IMR-90 (cell line): ENCODE results near the gene SPATA25. TPM values are rescaled to one million over a fixed set of nuclear protein-coding genes. Genes with fewer than 3 reads are reported as not detected.
A peak's percentile ranks its signal among the peaks of the same experiment; 100 is the strongest.

Experiments used
- ATAC-seq: fragments of 200-7000 bp; cut with Tn5 transposase; 2 replicates; pipeline ENCODE4 v1.9.1; 2020; ENCODE audit warnings: low read depth, mild to moderate bottlenecking, moderate library complexity
- BruUV-seq: library from RNA; stranded (reverse); fragments of 400-500 nt; replicated peaks from 2 replicates; lab custom pipeline; 2021; lab: Mats Ljungman, UMichigan
- CTCF ChIA-PET: fragments of 300-600 bp; formaldehyde crosslinking; extraction: SDS; loops from one replicate; lab custom pipeline; 2021; ENCODE audit warnings: antibody characterized with exemption; lab: Yijun Ruan, JAX
- POLR2A ChIA-PET: fragments of 300-600 bp; sonication (Branson Sonifier 250); formaldehyde crosslinking; loops from one replicate; lab custom pipeline; 2022; ENCODE audit warnings: antibody characterized with exemption; ENCODE audit not compliant: unreplicated experiment; lab: Charles Lee
- DNase-seq: peaks from one replicate; pipeline ENCODE4 v3.0.0; 2013
- H2AFZ ChIP-seq: replicated peaks from 2 replicates; pipeline ENCODE3; 2013; ENCODE audit warnings: low read length, mild to moderate bottlenecking; ENCODE audit not compliant: poor library complexity
- H2AK5ac ChIP-seq: 2 replicates; pipeline ENCODE4 v1.6.1; 2013; ENCODE audit warnings: low read depth, low read length, inconsistent platforms
- H2AK9ac ChIP-seq: replicated peaks from 2 replicates; pipeline ENCODE3; 2013; ENCODE audit warnings: mild to moderate bottlenecking, low read depth, low read length, moderate library complexity; ENCODE audit not compliant: poor library complexity
- H2BK120ac ChIP-seq: 2 replicates; pipeline ENCODE4 v1.6.1; 2013; ENCODE audit warnings: low read depth, low read length, inconsistent platforms
- H2BK15ac ChIP-seq: 3 replicates; pipeline ENCODE4 v1.6.1; 2013; ENCODE audit warnings: low read depth, low read length, inconsistent platforms
- H2BK20ac ChIP-seq: 2 replicates; pipeline ENCODE4 v1.6.1; 2013; ENCODE audit warnings: low read depth, mild to moderate bottlenecking, inconsistent platforms, low read length, moderate library complexity
- H2BK5ac ChIP-seq: 2 replicates; pipeline ENCODE4 v1.6.1; 2013; ENCODE audit warnings: mild to moderate bottlenecking, low read depth, low read length, inconsistent platforms; ENCODE audit not compliant: poor library complexity, severe bottlenecking
- H3K14ac ChIP-seq: replicated peaks from 2 replicates; pipeline ENCODE4 v1.6.1; 2013; ENCODE audit warnings: low read depth, low read length, inconsistent platforms
- H3K18ac ChIP-seq: 2 replicates; pipeline ENCODE4 v1.6.1; 2013; ENCODE audit warnings: low read depth, low read length, control low read depth
- H3K23ac ChIP-seq: 2 replicates; pipeline ENCODE4 v1.6.1; 2013; ENCODE audit warnings: low read depth, low read length, inconsistent platforms
- H3K27ac ChIP-seq: 2 replicates; pipeline ENCODE4 v1.5.1; 2013; ENCODE audit warnings: mild to moderate bottlenecking, control low read depth, low read length; ENCODE audit not compliant: insufficient read depth
- H3K27me3 ChIP-seq: 2 replicates; pipeline ENCODE4 v1.6.1; 2013; ENCODE audit warnings: low read length; ENCODE audit not compliant: control insufficient read depth, insufficient read depth
- H3K36me3 ChIP-seq: 2 replicates; pipeline ENCODE4 v1.6.1; 2013; ENCODE audit warnings: low read length, mixed read lengths; ENCODE audit not compliant: control insufficient read depth, insufficient read depth
- H3K4ac ChIP-seq: 2 replicates; pipeline ENCODE4 v1.6.1; 2013; ENCODE audit warnings: low read depth, low read length, inconsistent platforms
- H3K4me1 ChIP-seq: 2 replicates; pipeline ENCODE4 v1.6.1; 2013; ENCODE audit warnings: low read length, mixed read lengths; ENCODE audit not compliant: control insufficient read depth, insufficient read depth
- H3K4me2 ChIP-seq: 2 replicates; pipeline ENCODE4 v1.6.1; 2013; ENCODE audit warnings: low read depth, mild to moderate bottlenecking, control low read depth, low read length, moderate library complexity
- H3K4me3 ChIP-seq: 2 replicates; pipeline ENCODE4 v1.5.1; 2013; ENCODE audit warnings: low read depth, mild to moderate bottlenecking, control low read depth, low read length, moderate library complexity; ENCODE audit not compliant: insufficient read depth
- H3K56ac ChIP-seq: 2 replicates; pipeline ENCODE4 v1.6.1; 2013; ENCODE audit warnings: low read length, inconsistent platforms; ENCODE audit not compliant: insufficient read depth; ENCODE audit errors: extremely low read depth
- H3K79me1 ChIP-seq, 2 experiments: 2 replicates each; pipeline ENCODE4 v1.6.1; 2013; ENCODE audit warnings: low read length in 2 of 2, inconsistent platforms in 1 of 2, low read depth in 1 of 2
- H3K9ac ChIP-seq: 2 replicates; pipeline ENCODE4 v1.6.1; 2013; ENCODE audit warnings: low read depth, low read length, control low read depth
- H3K9me1 ChIP-seq: 2 replicates; pipeline ENCODE4 v1.6.1; 2013; ENCODE audit warnings: low read length, inconsistent platforms; ENCODE audit not compliant: insufficient read depth
- H3K9me3 ChIP-seq: 2 replicates; pipeline ENCODE4 v1.6.1; 2013; ENCODE audit warnings: low read length; ENCODE audit not compliant: control insufficient read depth, insufficient read depth
- H4K20me1 ChIP-seq: 2 replicates; pipeline ENCODE4 v1.6.1; 2013; ENCODE audit warnings: low read length, inconsistent platforms; ENCODE audit not compliant: insufficient read depth
- H4K5ac ChIP-seq: 2 replicates; pipeline ENCODE4 v1.6.1; 2013; ENCODE audit warnings: mild to moderate bottlenecking, low read depth, low read length, control low read depth
- H4K8ac ChIP-seq, 2 experiments: 2 replicates each; pipeline ENCODE4 v1.6.1; 2013; ENCODE audit warnings: low read depth in 2 of 2, low read length in 2 of 2, control low read depth in 1 of 2, inconsistent platforms in 1 of 2
- H4K91ac ChIP-seq: 2 replicates; pipeline ENCODE4 v1.6.1; 2013; ENCODE audit warnings: low read depth, low read length, inconsistent platforms; ENCODE audit not compliant: insufficient read depth
- BHLHE40 ChIP-seq: fragments of 150-350 bp; IDR thresholded peaks from 2 replicates; pipeline ENCODE4 v1.6.1; 2016; ENCODE audit warnings: mild to moderate bottlenecking, low read depth, low read length
- FOS ChIP-seq: fragments of 150-350 bp; IDR thresholded peaks from 2 replicates; pipeline ENCODE4 v1.6.1; 2016; ENCODE audit warnings: low read depth, low read length
- POLR2A ChIP-seq: IDR thresholded peaks from 2 replicates; pipeline ENCODE4 v1.6.1; 2012; ENCODE audit warnings: mild to moderate bottlenecking, low read depth, low read length
- RFX5 ChIP-seq: IDR thresholded peaks from 2 replicates; pipeline ENCODE4 v1.8.0; 2012; ENCODE audit warnings: low read depth, mild to moderate bottlenecking, low read length, moderate library complexity
- WGBS, 2 experiments: methylation state at CpG; one replicate each; pipeline versions ENCODE4 v1.1.5 to v1.1.7; 2013; ENCODE audit warnings: missing lambda C conversion rate in 2 of 2; ENCODE audit not compliant: insufficient read length in 1 of 2; ENCODE audit errors: extremely low coverage in 2 of 2; 5-methylcytosine and 5-hydroxymethylcytosine counted together
- dilution Hi-C: fragments of 300-500 bp; cut with HindIII; formaldehyde crosslinking; loops from one replicate; pipeline ENCODE4 v1.14.3; 2018; ENCODE audit warnings: low sequenced_read_pairs; ENCODE audit not compliant: unreplicated experiment
- in situ Hi-C: fragments of 300-500 bp; cut with MboI; formaldehyde crosslinking; loops from 3 replicates; pipeline ENCODE4 v1.14.3; 2019; ENCODE audit warnings: low sequenced_read_pairs, inconsistent platforms, mixed read lengths
- intact Hi-C: fragments of 100-400 bp; cut with micrococcal nuclease; formaldehyde crosslinking; loops from 2 replicates; pipeline ENCODE4 v1.10.0; 2022
- polyA plus RNA-seq, 3 experiments: library from polyadenylated mRNA; depleted of rRNA; stranded (reverse); fragments of >200 nt; gene quantifications; 2 replicates each; pipeline ENCODE4 v1.2.3, GENCODE V29; 2012; ENCODE audit warnings: low replicate concordance in 1 of 3
- total RNA-seq: library from RNA; depleted of rRNA; stranded (reverse); fragments of >200 nt; gene quantifications from 2 replicates; pipeline ENCODE4 v1.2.3, GENCODE V29; 2012

Gene SPATA25
- total and polyA plus RNA-seq, 2 of the 4 experiments (the other 2 are of a cell fraction): 0.18 to 0.36 TPM

DNA sequence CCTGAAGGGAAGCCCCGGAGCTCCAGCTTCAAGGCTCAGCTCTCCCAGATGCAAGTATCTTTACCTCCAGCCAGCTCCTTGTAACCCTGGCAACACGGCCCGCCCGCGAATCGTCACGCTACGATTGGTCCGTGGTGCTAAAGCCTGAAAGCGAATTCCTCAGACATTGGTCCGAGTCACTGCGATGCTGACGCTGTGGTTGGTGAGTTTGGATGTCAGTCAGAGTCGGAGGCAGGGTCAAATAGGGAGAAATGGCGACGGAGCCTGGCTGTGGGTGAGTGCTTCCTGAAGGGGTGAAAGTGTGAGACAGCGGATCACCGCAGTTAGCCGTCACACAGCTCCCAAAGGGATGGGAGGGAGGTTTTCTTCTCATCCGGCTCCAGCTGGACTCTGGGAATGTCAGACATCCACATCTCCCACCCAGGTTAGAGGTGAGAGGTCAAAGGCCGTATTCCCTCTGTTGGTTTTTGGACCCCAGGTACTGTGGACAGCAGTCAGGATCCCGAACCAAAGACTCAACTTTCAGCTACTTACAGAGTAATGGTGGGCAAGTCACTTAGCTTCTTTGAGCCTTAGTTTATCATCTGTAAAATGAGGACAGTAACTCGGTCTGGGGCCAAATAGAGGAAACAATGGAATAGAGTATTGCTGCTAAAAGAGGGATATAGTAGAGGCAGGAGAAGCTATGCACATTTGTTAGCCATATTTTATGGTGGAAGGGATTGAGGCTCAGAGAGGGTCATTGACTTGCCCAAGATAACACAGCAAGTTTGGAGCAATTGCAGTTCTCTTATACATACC is 6.2 kb downstream of the SPATA25 start, which contains the start of gene ZSWIM1:
ZSWIM1 (plus strand) TSS at position 240 of the 801 bp plus-strand sequence. CDS start 1,366 bp downstream, outside the sequence.
- intact Hi-C loops: no loop called here
- Histone ChIP-seq H3K4me3 (peak within 1 kb of the TSS; percentile 52), H3K14ac (peak within 1 kb of the TSS; percentile 96), H2BK20ac (no peak within 1 kb of the TSS), H3K9me1 (peaks cover 4% of the 10 kb centered on the region), H2AK5ac (peak within 1 kb of the TSS; percentile 87), H2BK15ac (peak within 1 kb of the TSS; percentile 45; the same call in 1 of the 3 replicates), H3K56ac (peak within 1 kb of the TSS; percentile 95), H3K79me1 (peaks cover 11 to 37% of the 10 kb centered on the region in 2 experiments; a peak in 3 of 4 replicates), H4K20me1 (no peaks in the 10 kb centered on the region; the same call in 1 of the 2 replicates), H3K9ac (peak within 1 kb of the TSS; percentile 83), H4K8ac (peak within 1 kb of the TSS; percentile 85 to 99), H3K4me1 (peaks cover 2% of the 10 kb centered on the region; the same call in 1 of the 2 replicates), H3K9me3 (no peaks in the 10 kb centered on the region), H3K27ac (peak within 1 kb of the TSS; percentile 72), H4K91ac (peak within 1 kb of the TSS; percentile 87), H3K18ac (peak within 1 kb of the TSS; percentile 12), H2BK5ac (peak within 1 kb of the TSS; percentile 48), H3K4ac (peak within 1 kb of the TSS; percentile 88), H2BK120ac (peak within 1 kb of the TSS; percentile 26; the same call in 1 of the 2 replicates), H4K5ac (peak within 1 kb of the TSS; percentile 77), H2AFZ (peak within 1 kb of the TSS; percentile 96), H3K23ac (peak within 1 kb of the TSS; percentile 87), H3K36me3 (peaks cover 35% of the 10 kb centered on the region), H3K27me3 (no peaks in the 10 kb centered on the region), H2AK9ac (peak within 1 kb of the TSS; percentile 98), H3K4me2 (peak within 1 kb of the TSS; percentile 82)
- no TSS peak for BruUV-seq
- DNase-seq: peak; percentile 99
- CTCF ChIA-PET: interaction anchor here (0.6 to 1.0 kb wide), 2 partner anchors 9 to 52 kb away, joined by 3 to 5 read pairs; no protein-coding TSS in a partner anchor
- POLR2A ChIA-PET: interaction anchor here (0.6 to 1.0 kb wide), 5 partner anchors 9 to 47 kb away, joined by 3 to 4 read pairs (median 3); partner anchors contain the start of genes ACOT8 and ZSWIM3
- dilution Hi-C loops: no loop called here
- 0% methylated on average over 3 of the region's 23 CpGs; no CpG with 5 or more reads in 1 of the 2 experiments for WGBS, 2 experiments
- in situ Hi-C loops: no loop called here
- peak; percentile 98 for ATAC-seq
- TF ChIP-seq RFX5 (peak; percentile 27; the same call in 1 of the 2 replicates), POLR2A (peak; percentile 92), FOS (peak; percentile 67; the same call in 1 of the 2 replicates), BHLHE40 (no peak)
